ENCODE data around the gene ANKRD52.

Gene ANKRD52

GRCh38 chr12:56208006-56208405 is 50.2 kb downstream of the ANKRD52 start:
- TF ChIP-seq CTCF (IDR thresholded peaks at IDR 0.05; ENCODE audit: low read depth, low read length), result no peak
- Histone ChIP-seq H3K36me3 (peaks cover 63% of the 10 kb centered on the region), H3K27ac (no peak overlapping the region)

GRCh38 chr12:56206452-56207166 is 51.6 kb downstream of the ANKRD52 start:
- Histone ChIP-seq H3K4me3 (ENCODE audit: low read depth, low read length) (no peak overlapping the region), H3K36me3 (peaks cover 49% of the 10 kb centered on the region), H3K9me3 (ENCODE audit: severe bottlenecking) (no peaks in the 10 kb centered on the region), H3K27ac (no peak overlapping the region), H3K27me3 (ENCODE audit: insufficient read depth, low read depth, severe bottlenecking) (no peaks in the 10 kb centered on the region)
- peak; percentile 91 for TF ChIP-seq CTCF (IDR thresholded peaks at IDR 0.05; ENCODE audit: low read depth, low read length)
- peak; percentile 83 for DNase-seq

More at GRCh38 chr12:56208006-56208405, 50.2 kb downstream of the ANKRD52 start:
- no peak for DNase-seq
- Histone ChIP-seq H3K4me3 (ENCODE audit: low read depth, low read length) (no peak overlapping the region), H3K9me3 (ENCODE audit: severe bottlenecking) (no peaks in the 10 kb centered on the region), H3K27me3 (ENCODE audit: insufficient read depth, low read depth, severe bottlenecking) (no peaks in the 10 kb centered on the region)

GRCh38 chr12:56205445-56205844 is 52.7 kb downstream of the ANKRD52 start:
- DNase-seq, result no peak
- H3K27me3 ChIP-seq (ENCODE audit: insufficient read depth, low read depth, severe bottlenecking), result no peaks in the 10 kb centered on the region
- H3K27ac ChIP-seq, result no peak overlapping the region
- H3K36me3 ChIP-seq, result peaks cover 41% of the 10 kb centered on the region
- TF ChIP-seq CTCF (IDR thresholded peaks at IDR 0.05; ENCODE audit: low read depth, low read length), result no peak
- no peaks in the 10 kb centered on the region for H3K9me3 ChIP-seq (ENCODE audit: severe bottlenecking)
- H3K4me3 ChIP-seq (ENCODE audit: low read depth, low read length), result no peak overlapping the region

- Histone ChIP-seq H3K27me3 (ENCODE audit: insufficient read depth, low read depth, severe bottlenecking) (no peaks in the 10 kb centered on the region), H3K27ac (no peak overlapping the region)
- no peak for TF ChIP-seq CTCF (IDR thresholded peaks at IDR 0.05; ENCODE audit: low read depth, low read length)
These were observed 53.9 kb downstream of the ANKRD52 start for GRCh38 chr12:56204275-56204674.

GRCh38 chr12:56202838-56203237 is 55.3 kb downstream of the ANKRD52 start:
- no peak for DNase-seq
- Histone ChIP-seq H3K27me3 (ENCODE audit: insufficient read depth, low read depth, severe bottlenecking) (no peaks in the 10 kb centered on the region), H3K9me3 (ENCODE audit: severe bottlenecking) (no peaks in the 10 kb centered on the region), H3K36me3 (peaks cover 22% of the 10 kb centered on the region), H3K4me3 (ENCODE audit: low read depth, low read length) (no peak overlapping the region), H3K27ac (no peak overlapping the region)
- no peak for TF ChIP-seq CTCF (IDR thresholded peaks at IDR 0.05; ENCODE audit: low read depth, low read length)

More at GRCh38 chr12:56204275-56204674, 53.9 kb downstream of the ANKRD52 start:
- no peak overlapping the region for H3K4me3 ChIP-seq (ENCODE audit: low read depth, low read length)
- no peak for DNase-seq
- H3K36me3 ChIP-seq, result peaks cover 30% of the 10 kb centered on the region
- H3K9me3 ChIP-seq (ENCODE audit: severe bottlenecking), result no peaks in the 10 kb centered on the region

- Histone ChIP-seq H3K27me3 (ENCODE audit: insufficient read depth, low read depth, severe bottlenecking) (no peaks in the 10 kb centered on the region), H3K9me3 (ENCODE audit: severe bottlenecking) (no peaks in the 10 kb centered on the region), H3K4me3 (ENCODE audit: low read depth, low read length) (no peak overlapping the region), H3K36me3 (peaks cover 17% of the 10 kb centered on the region), H3K27ac (no peak overlapping the region)
- no peak for DNase-seq
- no peak for TF ChIP-seq CTCF (IDR thresholded peaks at IDR 0.05; ENCODE audit: low read depth, low read length)
These were observed 55.8 kb downstream of the ANKRD52 start for GRCh38 chr12:56202366-56202765.
